GM18951 (cell line): Measurements from ENCODE around the gene FXYD3.

Experiments
- POLR2A ChIP-seq: IDR thresholded peaks from 4 replicates; pipeline ENCODE4 v1.6.1; 2011; ENCODE audit warnings: mild to moderate bottlenecking; ENCODE audit not compliant: insufficient read length, insufficient read depth; ENCODE audit errors: extremely low read depth
- in situ Hi-C: fragments of 300-500 bp; cut with MboI; formaldehyde crosslinking; loops from one replicate; pipeline ENCODE4 v1.12.0; 2022; ENCODE audit warnings: low sequenced_read_pairs, mixed read lengths, inconsistent platforms; ENCODE audit not compliant: unreplicated experiment

The FXYD3 gene

GRCh38 chr19:35166100-35167063 lies 50.8 kb downstream of the FXYD3 start:
- in situ Hi-C loops = no loop called here
- TF ChIP-seq POLR2A = no peak

GRCh38 chr19:35167251-35168119 lies 51.9 kb downstream of the FXYD3 start:
- in situ Hi-C loops = no loop called here
- TF ChIP-seq POLR2A = no peak

- no peak for TF ChIP-seq POLR2A
- in situ Hi-C loops = no loop called here
Observed at GRCh38 chr19:35168196-35168595, 52.6 kb downstream of the FXYD3 start.

DNA sequence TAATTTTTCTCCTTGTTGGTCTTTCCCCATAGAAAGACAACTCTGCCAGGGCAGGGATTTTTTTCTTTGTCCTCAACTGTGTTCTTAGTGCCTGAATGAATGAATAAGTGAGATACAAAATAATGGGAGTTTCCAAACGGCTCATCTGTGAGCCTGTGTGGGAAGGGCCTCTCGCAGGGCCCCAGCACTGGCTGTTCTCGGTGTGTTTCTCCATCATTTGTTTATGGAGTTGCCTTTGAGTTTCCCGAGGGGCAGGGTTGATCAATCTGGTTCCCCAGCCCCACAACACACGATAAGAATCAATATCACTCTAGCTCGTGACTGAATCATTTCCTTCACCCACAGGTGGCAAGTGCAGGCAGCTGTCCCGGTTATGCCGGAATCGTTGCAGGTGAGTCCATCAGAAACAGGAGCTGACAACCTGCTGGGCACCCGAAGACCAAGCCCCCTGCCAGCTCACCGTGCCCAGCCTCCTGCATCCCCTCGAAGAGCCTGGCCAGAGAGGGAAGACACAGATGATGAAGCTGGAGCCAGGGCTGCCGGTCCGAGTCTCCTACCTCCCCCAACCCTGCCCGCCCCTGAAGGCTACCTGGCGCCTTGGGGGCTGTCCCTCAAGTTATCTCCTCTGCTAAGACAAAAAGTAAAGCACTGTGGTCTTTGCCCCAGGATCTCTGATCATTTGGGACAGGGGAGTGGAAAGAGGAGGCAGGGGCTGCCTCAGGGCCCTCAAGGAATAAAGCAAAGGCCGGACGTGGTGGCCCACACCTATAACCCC lies 53.8 kb downstream of the FXYD3 start:
- in situ Hi-C loops = no loop called here
- no peak for TF ChIP-seq POLR2A

DNA sequence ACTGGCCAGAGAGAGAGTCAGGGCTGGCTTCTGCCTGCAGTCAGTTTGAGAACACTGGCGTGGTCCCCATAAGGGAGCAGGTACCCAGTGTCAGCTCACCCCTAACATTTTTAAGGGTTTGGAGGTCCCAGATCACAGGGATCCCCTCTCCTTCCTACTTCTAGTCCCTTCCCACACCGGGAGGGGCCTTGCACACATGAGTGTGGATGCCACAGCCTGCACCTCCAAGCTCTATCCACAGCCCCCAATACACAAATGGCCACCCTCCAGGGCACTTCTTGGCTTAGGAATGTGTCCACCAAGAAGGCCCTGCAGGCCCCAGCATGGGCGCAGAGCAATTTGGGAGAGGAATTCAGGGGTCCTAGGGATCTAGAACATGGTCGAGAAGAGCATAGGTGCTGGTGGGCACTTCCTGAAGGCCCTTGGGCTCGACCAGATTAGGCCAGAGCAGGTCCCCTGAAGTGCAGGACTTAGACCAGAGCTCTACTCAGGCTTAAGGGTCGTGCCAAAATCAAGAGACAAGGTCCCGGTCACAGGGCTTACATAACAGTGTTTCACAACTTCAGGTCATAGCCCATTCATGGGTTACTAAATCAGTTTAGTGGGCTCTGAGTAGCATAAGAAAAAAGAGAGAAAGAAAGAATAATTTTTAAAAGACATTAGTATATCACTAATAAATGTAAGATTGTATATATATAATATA lies 54.9 kb downstream of the FXYD3 start:
- in situ Hi-C loops = no loop called here
- no peak for TF ChIP-seq POLR2A

DNA sequence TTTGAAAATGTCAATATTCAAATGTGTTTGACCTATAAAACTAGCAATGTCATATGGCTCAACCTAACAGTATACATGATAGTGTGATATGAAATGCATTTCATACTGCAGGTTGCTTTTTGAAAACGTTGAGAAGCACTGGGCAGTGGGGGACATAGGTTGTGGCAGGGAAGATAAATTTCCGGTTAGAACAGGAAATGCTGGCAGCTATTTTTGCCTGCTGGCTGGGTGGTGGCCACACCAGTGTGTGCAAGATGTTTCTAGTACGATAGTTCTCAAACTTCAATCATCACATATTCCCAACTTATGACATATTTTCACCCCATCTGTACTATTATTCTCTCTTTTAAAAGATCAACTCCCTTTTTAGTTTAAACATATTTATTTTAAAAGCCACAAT lies 56.1 kb downstream of the FXYD3 start:
- in situ Hi-C loops = no loop called here
- no peak for TF ChIP-seq POLR2A
